ENCODE measurements around the gene CPE. TPM values are rescaled to one million over a fixed set of nuclear protein-coding genes. Genes with fewer than 3 reads are reported as not detected.
A peak's percentile ranks its signal among the peaks of the same experiment; 100 is the strongest.

Gene CPE
- polyA plus RNA-seq, 1 donor (not counting 4 experiments of a cell fraction or from before 2014, with no cell fraction given): 1.9 TPM

DNA sequence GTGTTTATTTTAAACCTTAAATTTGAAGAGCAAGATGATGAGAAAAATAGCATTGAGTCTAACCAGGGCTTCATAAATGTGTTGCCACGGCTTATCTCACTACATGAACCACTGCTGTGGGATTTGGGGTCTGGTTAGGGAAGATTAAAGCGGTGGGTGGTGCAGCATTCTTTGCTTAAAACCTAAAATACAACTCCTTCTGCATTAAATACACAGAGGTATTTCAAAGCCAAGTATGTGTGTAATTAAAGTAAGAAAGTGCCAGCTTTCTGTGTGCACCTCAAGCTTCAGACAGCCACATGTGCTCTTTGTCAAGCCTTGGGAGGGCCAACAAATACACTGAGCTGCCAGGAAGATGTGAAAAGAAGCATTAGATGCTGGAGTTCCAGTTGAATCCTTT lies 128.0 kb downstream of the CPE start:
- no peak for TF ChIP-seq EZH2 (IDR thresholded peaks at IDR 0.05; ENCODE audit: low read length)
- TF ChIP-seq, protein P1, sequence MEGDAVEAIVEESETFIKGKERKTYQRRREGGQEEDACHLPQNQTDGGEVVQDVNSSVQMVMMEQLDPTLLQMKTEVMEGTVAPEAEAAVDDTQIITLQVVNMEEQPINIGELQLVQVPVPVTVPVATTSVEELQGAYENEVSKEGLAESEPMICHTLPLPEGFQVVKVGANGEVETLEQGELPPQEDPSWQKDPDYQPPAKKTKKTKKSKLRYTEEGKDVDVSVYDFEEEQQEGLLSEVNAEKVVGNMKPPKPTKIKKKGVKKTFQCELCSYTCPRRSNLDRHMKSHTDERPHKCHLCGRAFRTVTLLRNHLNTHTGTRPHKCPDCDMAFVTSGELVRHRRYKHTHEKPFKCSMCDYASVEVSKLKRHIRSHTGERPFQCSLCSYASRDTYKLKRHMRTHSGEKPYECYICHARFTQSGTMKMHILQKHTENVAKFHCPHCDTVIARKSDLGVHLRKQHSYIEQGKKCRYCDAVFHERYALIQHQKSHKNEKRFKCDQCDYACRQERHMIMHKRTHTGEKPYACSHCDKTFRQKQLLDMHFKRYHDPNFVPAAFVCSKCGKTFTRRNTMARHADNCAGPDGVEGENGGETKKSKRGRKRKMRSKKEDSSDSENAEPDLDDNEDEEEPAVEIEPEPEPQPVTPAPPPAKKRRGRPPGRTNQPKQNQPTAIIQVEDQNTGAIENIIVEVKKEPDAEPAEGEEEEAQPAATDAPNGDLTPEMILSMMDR (optimal IDR thresholded peaks at IDR 0.05 in 1 of 3, IDR thresholded peaks at IDR 0.05 in 1 of 3, conservative IDR thresholded peaks at IDR 0.05 in 1 of 3; ENCODE audit: extremely low read depth in 1 of 3, insufficient read depth in 2 of 3, low read length in 3 of 3): no peak
- Histone ChIP-seq H2AFZ (ENCODE audit: control insufficient read depth, low read length) (peak overlapping the region; percentile 78), H3K9ac (ENCODE audit: control insufficient read depth, extremely low read depth, insufficient read depth, low read length) (no peak overlapping the region), H3K9me1 (ENCODE audit: control insufficient read depth, extremely low read depth, insufficient read depth, low read length) (no peaks in the 10 kb centered on the region), H3K4me3 (ENCODE audit: control insufficient read depth in 2 of 3, extremely low read depth in 1 of 3, insufficient read depth in 2 of 3, low read depth in 1 of 3, low read length in 3 of 3) (no peak overlapping the region), H3K4me2 (ENCODE audit: control insufficient read depth, extremely low read depth, insufficient read depth, low read depth, low read length) (peak overlapping the region; percentile 81), H3K27ac (ENCODE audit: control insufficient read depth, insufficient read depth, low read length) (no peak overlapping the region), H3K4me1 (ENCODE audit: control insufficient read depth, extremely low read depth, insufficient read depth, low read length) (peaks cover 17% of the 10 kb centered on the region), H3K27me3 (ENCODE audit: control insufficient read depth, extremely low read depth, insufficient read depth, low read length) (no peaks in the 10 kb centered on the region), H3K9me3 (ENCODE audit: control insufficient read depth, low read depth, low read length) (no peaks in the 10 kb centered on the region), H3K36me3 (ENCODE audit: control insufficient read depth in 2 of 2, extremely low read depth in 1 of 2, insufficient read depth in 2 of 2, low read length in 2 of 2) (no peaks in the 10 kb centered on the region), H3K79me2 (ENCODE audit: control insufficient read depth, insufficient read depth, low read length) (no peaks in the 10 kb centered on the region), H4K20me1 (ENCODE audit: control insufficient read depth, extremely low read depth, insufficient read depth, low read length) (no peaks in the 10 kb centered on the region)
- FAIRE-seq (no peak), DNase-seq (ENCODE audit: low read depth, low spot score) (no peak)
- dilution Hi-C loops (cut with MboI; ENCODE audit: extremely low pct_ligation_motif_present, low sequenced_read_pairs): no loop called here

DNA sequence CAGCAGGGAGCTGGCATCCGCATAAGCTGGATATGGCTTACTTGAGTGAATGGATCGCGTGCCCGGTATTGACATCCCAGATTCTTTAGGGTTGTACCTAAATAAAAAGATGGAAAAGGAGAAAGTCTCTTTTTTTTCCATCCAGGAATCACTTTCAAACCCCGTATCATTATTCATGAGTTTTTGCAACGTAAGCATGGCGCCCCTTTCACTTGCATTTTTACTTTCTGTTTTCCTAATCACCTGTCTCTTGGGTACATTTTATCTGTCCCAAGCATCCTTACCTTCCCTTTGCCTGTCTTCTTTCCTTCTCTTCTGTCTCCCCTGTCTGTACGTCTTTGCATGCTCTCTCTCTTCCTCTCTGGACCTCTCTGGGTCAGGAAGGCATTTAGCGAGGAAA lies 128.6 kb downstream of the CPE start:
- no peaks in the 10 kb centered on the region for H3K79me2 ChIP-seq (ENCODE audit: control insufficient read depth, insufficient read depth, low read length)
- DNase-seq (ENCODE audit: low read depth, low spot score) (no peak), FAIRE-seq (no peak)
- no peaks in the 10 kb centered on the region for H3K27me3 ChIP-seq (ENCODE audit: control insufficient read depth, extremely low read depth, insufficient read depth, low read length)
- no peaks in the 10 kb centered on the region for H4K20me1 ChIP-seq (ENCODE audit: control insufficient read depth, extremely low read depth, insufficient read depth, low read length)
- H3K9ac ChIP-seq (ENCODE audit: control insufficient read depth, extremely low read depth, insufficient read depth, low read length): no peak overlapping the region
- H3K4me1 ChIP-seq (ENCODE audit: control insufficient read depth, extremely low read depth, insufficient read depth, low read length): peaks cover 17% of the 10 kb centered on the region
- H3K36me3 ChIP-seq (ENCODE audit: control insufficient read depth in 2 of 2, extremely low read depth in 1 of 2, insufficient read depth in 2 of 2, low read length in 2 of 2): no peaks in the 10 kb centered on the region
- no peaks in the 10 kb centered on the region for H3K9me1 ChIP-seq (ENCODE audit: control insufficient read depth, extremely low read depth, insufficient read depth, low read length)
- no peak for TF ChIP-seq EZH2 (IDR thresholded peaks at IDR 0.05; ENCODE audit: low read length)
- TF ChIP-seq, protein P1 (optimal IDR thresholded peaks at IDR 0.05 in 1 of 3, IDR thresholded peaks at IDR 0.05 in 1 of 3, conservative IDR thresholded peaks at IDR 0.05 in 1 of 3; ENCODE audit: extremely low read depth in 1 of 3, insufficient read depth in 2 of 3, low read length in 3 of 3): no peak
- no peaks in the 10 kb centered on the region for H3K9me3 ChIP-seq (ENCODE audit: control insufficient read depth, low read depth, low read length)
- H3K4me2 ChIP-seq (ENCODE audit: control insufficient read depth, extremely low read depth, insufficient read depth, low read depth, low read length): peak overlapping the region; percentile 81
- dilution Hi-C loops (cut with MboI; ENCODE audit: extremely low pct_ligation_motif_present, low sequenced_read_pairs): no loop called here
- H2AFZ ChIP-seq (ENCODE audit: control insufficient read depth, low read length): peak overlapping the region; percentile 78
- H3K4me3 ChIP-seq (ENCODE audit: control insufficient read depth in 2 of 3, extremely low read depth in 1 of 3, insufficient read depth in 2 of 3, low read depth in 1 of 3, low read length in 3 of 3): peak overlapping the region in 2 of 3 experiments; percentile 29 to 60
- H3K27ac ChIP-seq (ENCODE audit: control insufficient read depth, insufficient read depth, low read length): no peak overlapping the region

Data from keratinocyte (primary cell).